Right cardiac atrium (tissue), 5 donors: Measurements from ENCODE around the gene PPP1R14D. TPM values are rescaled to one million over a fixed set of nuclear protein-coding genes. Genes with fewer than 3 reads are reported as not detected.

Experiments used
- ATAC-seq, 2 donors: fragments of 200-7000 bp; cut with Tn5 transposase; one replicate each; pipeline versions ENCODE4 v1.8.0 to v1.9.1; 2020; ENCODE audit warnings: moderate library complexity in 2 of 2, mild to moderate bottlenecking in 1 of 2
- DNase-seq, 3 donors: peaks; one replicate each; pipeline ENCODE4 v3.0.0-alpha.2; 2020
- H3K27ac ChIP-seq: one replicate; pipeline ENCODE4 v1.5.1; 2013; ENCODE audit warnings: mild to moderate bottlenecking, low read length, control low read depth, moderate library complexity
- H3K27me3 ChIP-seq: one replicate; pipeline ENCODE4 v1.6.1; 2013; ENCODE audit not compliant: control insufficient read depth, insufficient read depth
- H3K4me1 ChIP-seq: one replicate; pipeline ENCODE4 v1.6.1; 2013; ENCODE audit warnings: low read length; ENCODE audit not compliant: control insufficient read depth, insufficient read depth
- H3K4me3 ChIP-seq: one replicate; pipeline ENCODE4 v1.5.1; 2013; ENCODE audit warnings: low read length, control low read depth
- H3K9me3 ChIP-seq: one replicate; pipeline ENCODE4 v1.6.1; 2013; ENCODE audit warnings: low read length; ENCODE audit not compliant: control insufficient read depth
- WGBS: extraction: QIAGEN DNeasy Blood & Tissue Kit; methylation state at CpG from one replicate; pipeline ENCODE4 v1.1.7; 2013; 5-methylcytosine and 5-hydroxymethylcytosine counted together
- intact Hi-C, 4 donors: fragments of 100-400 bp; cut with DNase I; formaldehyde crosslinking; loops; one replicate each; pipeline versions ENCODE4 v1.11.0 to v1.14.0; 2022 to 2023
- polyA plus RNA-seq: library from polyadenylated mRNA; stranded (reverse); fragments of 200-250 nt; gene quantifications from one replicate; pipeline ENCODE4 v1.2.3, GENCODE V29; 2013
- total RNA-seq, 4 donors: library from RNA; stranded (reverse); fragmentation: NEBNext Ultra II Directional; extraction: Animal tissue kit (Norgen Biotek cat#: 25700); gene quantifications; one replicate each; pipeline ENCODE4 v1.2.1, GENCODE V29; 2021
- donor health status: healthy with polysubstance abuse.
- donor health status: DM: no; HTN: yes; CAD: no.
- donor health status: DM: no; HTN: no; CAD: no.
- donor health status: DM: no; HTN: yes; CAD: no; lungs with severe emphysema.
- donor health status: DM: yes; HTN: yes; CAD: no.

PPP1R14D gene
- total and polyA plus RNA-seq, 5 donors: not detected

DNA sequence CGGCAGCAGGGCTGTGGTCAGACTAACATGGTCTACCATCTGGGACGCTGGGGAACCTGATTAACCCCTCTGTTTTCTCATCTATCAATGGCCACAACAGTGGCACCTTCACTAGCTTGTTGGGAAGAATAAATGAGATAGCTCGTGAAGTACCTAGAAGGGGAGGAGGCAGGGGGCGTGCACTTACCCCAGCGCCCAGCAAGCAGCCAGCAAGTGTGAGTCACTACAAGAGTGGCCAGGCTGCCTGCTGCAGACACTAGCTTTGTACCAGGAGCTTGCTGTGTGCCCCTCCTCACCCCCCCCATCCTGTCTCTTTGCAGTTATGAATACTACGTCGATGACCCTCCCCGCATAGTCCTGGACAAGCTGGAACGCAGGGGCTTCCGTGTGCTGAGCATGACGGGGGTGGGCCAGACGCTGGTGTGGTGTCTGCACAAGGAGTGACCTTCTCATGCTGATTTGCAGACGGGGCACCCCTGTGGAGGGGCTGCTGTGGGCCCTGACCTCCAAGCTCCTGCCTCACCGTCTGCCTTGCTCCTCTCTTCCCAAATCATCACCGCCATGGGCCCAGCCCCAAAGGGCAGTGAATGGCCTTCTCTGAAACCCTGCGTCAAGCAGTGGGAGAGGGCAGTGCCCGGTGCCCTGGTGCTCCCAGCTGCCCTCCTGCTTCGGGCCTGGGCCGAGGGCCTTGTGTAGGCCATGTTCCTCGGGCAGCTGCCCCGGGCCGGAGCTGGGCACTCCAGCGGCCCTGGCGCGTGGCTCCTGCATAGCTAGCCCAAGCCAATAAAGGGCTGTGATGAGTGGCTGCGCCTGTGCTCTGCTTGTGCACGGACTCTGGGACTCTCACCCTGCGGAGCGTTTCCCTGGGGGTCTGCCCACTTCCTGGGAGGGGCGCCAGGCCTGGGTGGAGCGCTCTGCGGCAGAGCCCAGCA, 61.3 kb downstream of the PPP1R14D start:
- Histone ChIP-seq H3K4me3 (no peak overlapping the region), H3K4me1 (peaks cover 3% of the 10 kb centered on the region), H3K9me3 (no peaks in the 10 kb centered on the region), H3K27me3 (no peaks in the 10 kb centered on the region), H3K27ac (no peak overlapping the region)
- ATAC-seq (no peak), DNase-seq (no peak)
- 92% methylated on average over 32 of the region's 32 CpGs for WGBS
- intact Hi-C loops: no loop called here

DNA sequence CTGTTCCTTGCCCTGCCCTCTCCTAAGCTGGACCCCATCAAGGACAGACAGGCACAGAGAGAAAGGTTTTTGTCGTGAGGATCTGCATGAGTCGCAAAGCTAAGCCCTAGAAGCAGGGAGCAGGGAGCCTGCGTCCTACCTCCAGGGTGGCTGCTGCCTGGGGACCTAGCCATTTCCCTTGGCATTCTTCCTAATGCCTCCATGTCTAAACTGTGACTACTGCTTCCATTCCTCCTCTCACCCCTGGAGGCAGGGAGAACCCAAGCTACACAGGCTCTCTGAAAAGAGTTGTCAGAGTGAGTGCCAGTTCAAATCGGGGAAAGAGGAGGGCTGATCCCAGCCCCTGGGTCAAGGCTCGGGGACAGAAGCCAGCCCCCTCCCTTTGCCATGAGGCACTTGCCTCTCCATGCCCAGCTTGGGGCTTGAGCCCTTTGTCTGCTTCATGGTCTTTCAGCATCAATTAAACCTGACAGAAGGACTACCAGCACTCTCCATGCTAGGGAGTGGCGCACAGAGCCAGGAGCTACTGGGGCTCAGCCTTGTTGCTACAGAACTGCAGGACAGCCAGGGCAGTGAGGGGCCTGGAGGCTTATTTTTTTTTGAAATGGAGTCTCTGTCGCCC, 62.2 kb downstream of the PPP1R14D start:
- Histone ChIP-seq H3K9me3 (no peaks in the 10 kb centered on the region), H3K27ac (no peak overlapping the region), H3K4me1 (peaks cover 3% of the 10 kb centered on the region), H3K4me3 (no peak overlapping the region), H3K27me3 (no peaks in the 10 kb centered on the region)
- WGBS: 67% methylated on average over 7 of the region's 7 CpGs
- no peak for ATAC-seq
- intact Hi-C loops: no loop called here
- no peak for DNase-seq

Other genes starting within 250 kb of the PPP1R14D start
- 1 to 10 TPM in 1 of 4 donors, under 1 TPM in 3; 0.39 to 1.6 (median 0.50) TPM for gene KNL1, start 234.5 kb downstream of the PPP1R14D start, total RNA-seq
- 0.14 TPM for gene KNL1, start 234.5 kb downstream of the PPP1R14D start, polyA plus RNA-seq
- gene RAD51, start 133.5 kb downstream of the PPP1R14D start, total RNA-seq: 1 to 10 TPM in 2 of 4 donors, under 1 TPM in 2; 0.20 to 1.4 (median 0.81) TPM
- 0.25 TPM for gene RAD51, start 133.5 kb downstream of the PPP1R14D start, polyA plus RNA-seq
- gene RMDN3, start 73.5 kb downstream of the PPP1R14D start, total RNA-seq: 10 to 100 TPM; 15.4 to 21.0 (median 18.0) TPM
- 17.6 TPM for gene RMDN3, start 73.5 kb downstream of the PPP1R14D start, polyA plus RNA-seq
- 10 to 100 TPM in 1 of 4 donors, 1 to 10 TPM in 3; 6.1 to 11.5 (median 7.6) TPM for gene GCHFR, start 64.6 kb downstream of the PPP1R14D start, total RNA-seq
- gene GCHFR, start 64.6 kb downstream of the PPP1R14D start, polyA plus RNA-seq: 14.9 TPM
- under 1 TPM; 0.17 to 0.41 (median 0.31) TPM for gene C15orf62, start 58.7 kb downstream of the PPP1R14D start, total RNA-seq
- gene C15orf62, start 58.7 kb downstream of the PPP1R14D start, polyA plus RNA-seq: 0.25 TPM
- 10 to 100 TPM; 14.4 to 25.7 (median 19.3) TPM for gene ZFYVE19, start 21.6 kb downstream of the PPP1R14D start, total RNA-seq
- 15.6 TPM for gene ZFYVE19, start 21.6 kb downstream of the PPP1R14D start, polyA plus RNA-seq
- gene DNAJC17, start 21.2 kb downstream of the PPP1R14D start, total RNA-seq: 10 to 100 TPM; 17.1 to 19.6 (median 18.8) TPM
- 30.6 TPM for gene DNAJC17, start 21.2 kb downstream of the PPP1R14D start, polyA plus RNA-seq
- 1 to 10 TPM in 1 of 4 donors, under 1 TPM in 3; 0.46 to 1.1 (median 0.66) TPM for gene SPINT1, start 15.3 kb upstream of the PPP1R14D start, total RNA-seq
- 0.43 TPM for gene SPINT1, start 15.3 kb upstream of the PPP1R14D start, polyA plus RNA-seq
- not detected for gene RHOV, start 45.5 kb upstream of the PPP1R14D start, total RNA-seq
- gene RHOV, start 45.5 kb upstream of the PPP1R14D start, polyA plus RNA-seq: not detected
- 10 to 100 TPM; 17.6 to 21.0 (median 19.4) TPM for gene VPS18, start 65.7 kb upstream of the PPP1R14D start, total RNA-seq
- gene VPS18, start 65.7 kb upstream of the PPP1R14D start, polyA plus RNA-seq: 12.7 TPM
- 10 to 100 TPM in 1 of 4 donors, 1 to 10 TPM in 3; 5.9 to 14.4 (median 7.2) TPM for gene DLL4, start 100.6 kb upstream of the PPP1R14D start, total RNA-seq
- 7.2 TPM for gene DLL4, start 100.6 kb upstream of the PPP1R14D start, polyA plus RNA-seq
- 1 to 10 TPM; 1.6 to 2.0 (median 1.7) TPM for gene CHAC1, start 124.8 kb upstream of the PPP1R14D start, total RNA-seq
- gene CHAC1, start 124.8 kb upstream of the PPP1R14D start, polyA plus RNA-seq: 3.2 TPM